ENCODE measurements around the gene LRRK1. TPM values are rescaled to one million over a fixed set of nuclear protein-coding genes. Genes with fewer than 3 reads are reported as not detected.

LRRK1 gene
- total and polyA plus RNA-seq, 2 of the 13 experiments (the other 11 are each of a cell fraction or from before 2014, with no cell fraction given) = 0.13 to 1.2 TPM

GRCh38 chr15:100909989-100910955, 8.9 kb upstream of the LRRK1 start:
- H3K9ac ChIP-seq (ENCODE audit: insufficient read depth, low read depth, low read length) = no peak overlapping the region
- ATAC-seq (peak; percentile 49), DNase-seq (ENCODE audit: low spot score) (no peak), FAIRE-seq (no peak)
- H3K79me2 ChIP-seq (ENCODE audit: insufficient read depth, low read length) = no peaks in the 10 kb centered on the region
- no TSS peak for BruUV-seq (replicated peaks)
- no peak for TF ChIP-seq ZNF142 (CRISPR knock-in tag; IDR thresholded peaks at IDR 0.05)
- 0 out of 2 replicates have a peak, but pooled peaks have one; percentile 27 for TF ChIP-seq STAG1 (CRISPR knock-in tag; IDR thresholded peaks at IDR 0.05)
- TF ChIP-seq ZNF382 (CRISPR knock-in tag; IDR thresholded peaks at IDR 0.05; ENCODE audit: borderline replicate concordance) = no peak
- no peak for TF ChIP-seq ZNF549 (CRISPR knock-in tag; IDR thresholded peaks at IDR 0.05)
- TF ChIP-seq CTCF (CRISPR knock-in tag; IDR thresholded peaks at IDR 0.05) = 0 out of 2 replicates have a peak, but pooled peaks have one; percentile 25
- TF ChIP-seq RFX3 (CRISPR knock-in tag; IDR thresholded peaks at IDR 0.05) = no peak
- no peak for TF ChIP-seq ZBTB7A (CRISPR knock-in tag; IDR thresholded peaks at IDR 0.05)
- POLR2A ChIA-PET = no interaction called here
- in situ Hi-C loops (cut with HindIII; ENCODE audit: extremely low pct_ligation_motif_present, low pct_unique_long_range_greater_than_20kb) (loop anchor here (25.0 kb wide), 1 partner anchor 352 kb away; the partner anchor contains the start of gene CHSY1), intact Hi-C loops (cut with micrococcal nuclease; ENCODE audit: unreplicated experiment) (loop anchor here (1.0 to 10.0 kb wide), 2 partner anchors 238 to 345 kb away; partner anchors contain the start of gene CHSY1)
- no peak overlapping the region for H3K27ac ChIP-seq (ENCODE audit: extremely low read length, insufficient read depth, low read length)
- H4K20me1 ChIP-seq (ENCODE audit: insufficient read depth, low read length) = no peaks in the 10 kb centered on the region
- H3K27me3 ChIP-seq (ENCODE audit: control insufficient read depth in 1 of 2, insufficient read depth in 2 of 2, low read length in 2 of 2) = peaks cover 2 to 36% of the 10 kb centered on the region in 2 experiments; a peak in 4 of 5 replicates
- CTCF ChIA-PET (ENCODE audit: low intra/inter-chr PET ratio, low total read pairs) = no interaction called here
- no peak overlapping the region for H3K4me3 ChIP-seq (replicated peaks in 1 of 3; ENCODE audit: insufficient read depth in 1 of 3, low read depth in 2 of 3, low read length in 3 of 3)
- no peak overlapping the region for H3K4me2 ChIP-seq (ENCODE audit: low read depth, low read length)
- H2AFZ ChIP-seq (ENCODE audit: low read length) = no peak overlapping the region
- H3K9me3 ChIP-seq (ENCODE audit: low read length) = 0 out of 2 replicates have a peak, but pooled peaks cover 4% of the 10 kb centered on the region
- H3K36me3 ChIP-seq (replicated peaks in 1 of 2; ENCODE audit: control insufficient read depth in 1 of 2, insufficient read depth in 2 of 2, low read length in 2 of 2) = no peaks in the 10 kb centered on the region
- no peaks in the 10 kb centered on the region for H3K4me1 ChIP-seq (ENCODE audit: insufficient read depth, low read length)
- WGBS (ENCODE audit: low lambda C conversion rate) = 53% methylated on average over 5 of the region's 12 CpGs
